Stomach smooth muscle (tissue), 2 donors: Measurements from ENCODE around the gene ADD2.

Experiments used
- H3K27ac ChIP-seq: one replicate; pipeline ENCODE4 v1.7.0; 2013; ENCODE audit warnings: mild to moderate bottlenecking, low read length, inconsistent platforms
- H3K27me3 ChIP-seq, 2 donors: one replicate each; pipeline ENCODE4 v1.7.0; 2013; ENCODE audit warnings: low read length in 2 of 2; ENCODE audit not compliant: insufficient read depth in 2 of 2, control insufficient read depth in 1 of 2
- H3K36me3 ChIP-seq, 2 donors: one replicate each; pipeline ENCODE4 v1.7.0; 2013; ENCODE audit warnings: low read length in 2 of 2; ENCODE audit not compliant: control insufficient read depth in 2 of 2, insufficient read depth in 2 of 2
- H3K4me1 ChIP-seq: one replicate; pipeline ENCODE4 v1.7.0; 2013; ENCODE audit warnings: low read length; ENCODE audit not compliant: control insufficient read depth, insufficient read depth
- H3K4me3 ChIP-seq, 2 donors: one replicate each; pipeline ENCODE4 v1.7.0; 2013; ENCODE audit warnings: low read length in 2 of 2
- H3K9ac ChIP-seq, 2 donors: one replicate each; pipeline ENCODE4 v1.7.0; 2013; ENCODE audit warnings: low read length in 2 of 2, mild to moderate bottlenecking in 1 of 2
- H3K9me3 ChIP-seq, 2 donors: one replicate each; pipeline ENCODE4 v1.7.0; 2013; ENCODE audit warnings: low read length in 2 of 2; ENCODE audit not compliant: control insufficient read depth in 2 of 2
- donor health status: healthy.
- donor health status: Pancreatic carcinoma.

Gene ADD2

DNA sequence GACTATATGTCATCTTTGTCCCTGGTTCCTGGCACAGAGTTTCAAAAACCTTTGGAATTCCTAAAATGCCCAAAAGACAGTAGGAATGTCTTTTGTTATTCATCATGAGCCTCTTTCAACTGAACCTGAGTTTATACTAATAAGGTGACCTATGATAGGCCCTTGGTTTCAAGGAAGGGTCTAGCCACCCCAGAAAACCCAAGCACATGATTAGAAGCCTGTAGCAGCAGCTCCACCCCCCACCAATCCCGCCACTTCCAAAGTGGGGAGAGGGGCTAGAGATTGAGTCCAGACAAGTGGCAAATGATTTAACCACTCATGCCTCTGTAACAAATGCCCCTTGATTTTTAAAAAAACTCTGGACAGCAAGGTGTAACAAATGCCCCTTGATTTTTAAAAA lies 56.8 kb downstream of the ADD2 start:
- Histone ChIP-seq H3K27ac (no peak overlapping the region), H3K9ac (no peak overlapping the region), H3K27me3 (no peaks in the 10 kb centered on the region), H3K4me3 (no peak overlapping the region), H3K36me3 (no peaks in the 10 kb centered on the region), H3K9me3 (no peaks in the 10 kb centered on the region), H3K4me1 (no peaks in the 10 kb centered on the region)

DNA sequence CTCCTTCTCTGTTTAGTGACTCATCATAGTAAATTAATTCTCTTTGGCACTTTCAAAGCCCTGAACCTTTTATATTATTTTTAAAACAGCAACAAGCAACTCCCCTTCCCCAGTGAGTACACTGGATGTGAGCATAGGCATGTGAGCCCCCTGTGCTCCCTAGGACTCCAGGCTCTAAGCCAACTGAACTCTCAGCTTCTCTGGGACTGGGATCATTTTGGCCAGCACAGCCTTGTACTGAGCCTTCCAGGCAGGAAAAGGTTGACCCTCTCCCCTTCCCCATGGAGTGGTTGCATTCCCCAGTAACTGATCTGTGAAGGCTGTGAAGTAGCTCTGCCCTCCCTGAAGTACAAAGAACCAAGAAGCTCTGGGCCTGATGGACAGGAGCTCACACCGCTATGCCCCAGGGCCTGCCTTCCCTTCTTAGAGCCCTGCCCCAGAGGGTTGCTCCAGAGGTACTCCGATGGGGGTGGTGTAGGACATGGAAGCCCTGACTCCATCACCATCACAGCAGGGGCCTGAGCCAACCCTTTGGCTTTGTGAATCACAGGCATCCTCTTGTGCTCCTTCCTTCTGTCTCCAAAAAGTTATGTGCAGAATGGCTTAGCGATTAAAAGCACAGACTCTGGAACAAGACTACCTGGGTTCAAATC lies 57.8 kb downstream of the ADD2 start:
- no peak overlapping the region for H3K27ac ChIP-seq
- H3K36me3 ChIP-seq = no peaks in the 10 kb centered on the region
- no peaks in the 10 kb centered on the region for H3K9me3 ChIP-seq
- no peak overlapping the region for H3K9ac ChIP-seq
- H3K4me3 ChIP-seq = no peak overlapping the region
- H3K4me1 ChIP-seq = no peaks in the 10 kb centered on the region
- no peaks in the 10 kb centered on the region for H3K27me3 ChIP-seq

DNA sequence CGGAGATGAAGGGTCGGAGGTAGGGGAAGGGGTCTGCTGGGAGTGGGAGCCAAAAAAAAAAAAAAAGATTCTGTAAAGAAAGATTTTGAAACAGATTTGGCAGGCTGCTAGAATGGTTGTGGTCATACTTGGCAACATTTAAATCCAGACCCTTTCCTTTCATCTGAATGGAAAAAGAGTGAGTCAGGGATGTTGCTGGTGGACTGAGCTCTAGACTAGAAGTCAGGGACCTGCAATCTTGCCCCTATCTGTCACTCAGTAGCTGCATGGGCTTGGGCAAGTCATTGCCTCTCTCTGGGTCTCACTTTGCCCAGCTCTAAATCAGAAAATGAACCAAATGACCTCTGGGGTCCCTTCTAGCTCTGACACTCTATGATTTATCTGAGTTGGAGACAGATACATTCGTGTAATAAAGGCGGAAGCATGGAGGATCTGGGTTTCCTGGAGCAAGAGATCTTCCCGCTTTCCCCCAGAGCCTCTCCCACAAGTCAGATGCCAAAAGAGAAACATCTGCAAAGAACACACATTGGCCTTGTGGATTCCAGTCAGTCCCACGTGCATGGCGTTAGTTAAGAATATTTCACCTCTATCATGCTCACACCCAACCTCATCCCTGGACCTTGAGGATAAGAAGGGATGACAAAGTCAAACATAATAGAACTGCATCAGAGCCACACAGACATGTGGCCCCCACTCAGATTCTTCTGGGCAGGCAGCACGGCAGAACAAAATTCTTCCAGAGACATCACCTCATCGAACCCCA lies 58.5 kb downstream of the ADD2 start:
- Histone ChIP-seq H3K4me3 (no peak overlapping the region), H3K36me3 (no peaks in the 10 kb centered on the region), H3K4me1 (no peaks in the 10 kb centered on the region), H3K9me3 (no peaks in the 10 kb centered on the region), H3K27ac (no peak overlapping the region), H3K27me3 (no peaks in the 10 kb centered on the region), H3K9ac (no peak overlapping the region)

DNA sequence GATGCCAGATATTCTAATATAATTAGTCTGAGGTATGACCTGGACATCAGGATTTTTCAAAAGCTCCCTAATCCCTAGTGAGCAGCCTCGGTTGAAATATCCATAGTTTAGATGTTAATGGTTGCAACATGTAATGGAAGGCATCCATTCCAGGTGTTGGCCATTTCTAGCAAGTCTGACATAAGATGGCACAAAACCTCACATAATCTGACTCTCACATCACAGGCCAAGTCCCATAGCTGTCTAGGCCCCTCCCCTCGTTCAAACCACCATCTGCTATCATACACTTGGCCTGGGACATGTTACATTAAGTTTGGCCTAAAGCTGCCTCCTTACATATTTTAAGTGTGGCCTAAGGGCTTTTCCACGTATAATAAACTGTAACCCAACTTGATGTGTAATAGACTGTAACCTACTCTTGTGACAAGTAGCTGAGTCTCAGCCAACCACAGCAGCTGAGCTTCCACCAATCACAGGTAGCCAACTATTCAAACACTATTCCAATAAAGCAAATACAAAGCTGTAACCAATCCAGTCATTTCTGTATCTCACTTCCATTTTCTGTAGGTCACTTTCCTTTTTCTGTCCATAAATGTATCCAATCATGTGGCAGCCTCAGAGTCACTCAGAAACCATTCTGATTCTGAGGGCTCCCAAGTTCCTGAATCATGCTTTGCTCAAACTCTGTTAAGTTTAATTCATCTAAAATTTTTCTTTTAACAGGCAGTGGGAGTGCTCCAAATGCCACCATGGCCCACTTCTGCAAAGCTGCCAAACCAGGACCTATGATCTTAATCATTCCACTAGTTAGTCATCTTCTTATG lies 59.4 kb downstream of the ADD2 start:
- Histone ChIP-seq H3K9ac (no peak overlapping the region), H3K36me3 (no peaks in the 10 kb centered on the region), H3K4me3 (no peak overlapping the region), H3K4me1 (no peaks in the 10 kb centered on the region), H3K27me3 (no peaks in the 10 kb centered on the region), H3K9me3 (no peaks in the 10 kb centered on the region), H3K27ac (no peak overlapping the region)

DNA sequence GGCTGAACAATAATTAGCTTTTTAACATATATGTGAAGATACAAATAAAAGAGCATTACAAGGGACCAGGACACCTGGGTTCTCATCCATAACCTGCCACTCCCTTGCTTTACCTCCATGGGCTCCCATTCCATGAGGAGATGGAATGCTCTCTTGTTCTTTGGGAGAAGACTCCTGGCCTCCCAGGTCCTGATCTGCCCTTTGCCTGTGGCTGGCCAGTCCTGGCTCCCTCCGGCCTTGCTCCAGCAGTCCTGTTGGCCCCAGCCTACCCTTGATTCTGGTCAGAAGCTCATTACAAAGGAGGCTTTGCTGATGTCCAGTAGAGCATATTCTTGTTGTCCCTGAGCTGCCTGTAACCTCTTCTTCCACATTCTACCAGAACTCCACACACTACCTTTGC lies 60.3 kb downstream of the ADD2 start:
- Histone ChIP-seq H3K36me3 (no peaks in the 10 kb centered on the region), H3K9me3 (no peaks in the 10 kb centered on the region), H3K27ac (no peak overlapping the region), H3K27me3 (no peaks in the 10 kb centered on the region), H3K4me1 (no peaks in the 10 kb centered on the region), H3K9ac (no peak overlapping the region), H3K4me3 (no peak overlapping the region)

DNA sequence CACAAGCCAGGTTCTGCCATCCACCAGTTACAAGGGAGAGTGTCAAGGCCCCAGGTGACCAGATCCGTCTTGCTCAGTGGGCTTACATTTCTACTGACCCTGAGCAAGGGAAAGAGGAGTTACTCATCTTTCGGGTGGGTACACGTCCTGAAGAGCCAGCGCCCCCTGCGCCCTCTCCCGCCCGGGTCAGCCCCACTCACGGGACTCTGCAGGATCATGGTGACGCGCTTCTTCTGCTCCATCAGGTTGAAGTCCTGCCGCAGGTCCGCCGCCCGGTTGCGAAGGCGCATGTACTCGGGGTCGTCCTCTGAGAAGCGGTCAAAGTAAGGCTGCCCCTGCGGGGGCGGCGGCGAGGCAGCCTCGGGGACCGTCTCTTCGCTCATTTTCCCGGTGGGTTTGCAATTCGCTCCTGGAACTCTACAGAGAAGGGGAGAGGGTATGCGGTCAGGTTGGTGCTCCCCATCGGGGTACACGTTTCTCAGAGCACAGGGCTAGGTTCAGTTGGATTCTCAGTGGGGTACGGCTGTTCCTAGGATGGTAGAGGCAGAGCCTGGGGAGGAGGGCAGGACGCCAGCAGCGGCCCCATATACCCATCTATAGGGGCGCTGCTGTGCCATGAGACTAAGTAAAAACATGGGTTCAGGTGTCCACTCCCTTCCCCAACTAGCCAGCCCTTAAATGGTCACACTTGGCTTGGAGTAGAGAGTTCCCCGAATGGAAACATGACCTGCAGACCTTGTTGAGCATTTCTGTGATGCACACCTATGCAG lies 61.8 kb downstream of the ADD2 start:
- Histone ChIP-seq H3K36me3 (no peaks in the 10 kb centered on the region), H3K4me1 (no peaks in the 10 kb centered on the region)

DNA sequence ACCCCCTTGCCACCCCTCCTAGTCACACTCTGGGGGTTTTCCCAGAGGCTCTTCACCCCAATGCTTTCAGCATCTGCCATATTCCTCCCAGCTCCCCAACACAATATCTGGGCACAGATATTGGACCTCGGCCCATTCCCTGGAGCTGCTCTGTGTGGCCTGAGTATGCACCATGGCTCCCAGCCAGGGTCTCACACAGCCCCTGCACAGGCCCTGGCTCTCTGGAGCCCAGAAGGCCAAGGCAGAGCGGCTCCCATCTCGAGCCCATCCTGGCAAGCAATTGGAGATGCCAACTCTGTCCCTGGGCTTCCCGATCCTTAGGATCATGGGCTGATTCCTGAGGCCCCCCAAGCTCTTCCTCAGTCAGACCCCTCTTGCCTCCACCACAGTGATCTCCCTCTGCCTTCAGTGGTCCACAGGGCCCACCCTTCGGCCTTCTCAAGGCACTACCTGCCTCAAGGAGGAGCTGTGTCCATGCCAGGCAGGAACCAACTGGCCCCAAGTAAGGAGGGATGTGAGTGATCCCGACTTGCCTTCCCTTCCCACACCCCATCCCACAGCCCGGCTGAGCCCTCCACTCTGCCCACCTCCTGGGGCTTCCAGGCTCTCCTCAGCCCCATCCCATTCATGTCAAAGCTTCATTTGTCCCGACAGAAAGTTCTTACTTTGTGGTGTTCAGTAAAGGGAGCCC lies 62.7 kb downstream of the ADD2 start:
- Histone ChIP-seq H3K27me3 (no peaks in the 10 kb centered on the region), H3K9me3 (no peaks in the 10 kb centered on the region), H3K4me1 (no peaks in the 10 kb centered on the region), H3K4me3 (no peak overlapping the region), H3K9ac (no peak overlapping the region), H3K27ac (no peak overlapping the region), H3K36me3 (no peaks in the 10 kb centered on the region)

More for the DNA sequence above, 61.8 kb downstream of the ADD2 start:
- Histone ChIP-seq H3K4me3 (no peak overlapping the region), H3K9ac (no peak overlapping the region), H3K27ac (no peak overlapping the region), H3K9me3 (no peaks in the 10 kb centered on the region), H3K27me3 (no peaks in the 10 kb centered on the region)

DNA sequence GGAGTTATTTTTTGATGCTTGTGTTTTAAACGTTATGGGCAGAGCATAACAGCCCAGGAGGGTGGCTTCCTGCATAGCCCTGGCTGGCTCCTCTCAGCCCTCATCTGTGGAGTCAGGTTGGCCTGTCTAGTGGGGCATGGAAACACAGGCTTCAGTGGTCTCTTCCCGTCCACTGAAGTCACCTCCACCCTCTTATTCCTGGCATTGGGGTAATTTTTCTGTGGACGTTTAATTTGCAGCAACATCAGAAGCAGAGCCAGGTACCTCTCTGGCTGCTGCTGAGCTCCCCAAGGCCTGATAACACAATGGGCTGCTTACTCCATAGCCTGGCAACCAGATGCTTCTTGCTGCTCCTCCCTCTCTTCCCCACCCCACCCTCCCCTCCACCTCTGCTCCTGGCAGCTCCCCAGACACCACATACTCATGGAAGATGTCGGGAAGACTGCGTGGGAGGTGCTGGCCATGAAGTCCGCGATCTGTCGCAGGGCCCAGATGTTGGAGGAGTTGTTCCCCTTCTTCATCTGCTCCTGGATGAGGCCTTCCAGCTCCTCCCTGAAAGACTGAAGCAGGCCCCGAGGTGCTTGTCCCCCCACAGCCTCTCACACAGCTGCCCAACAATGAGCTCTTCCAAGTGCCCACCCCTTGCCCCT lies 64.0 kb downstream of the ADD2 start:
- Histone ChIP-seq H3K27ac (no peak overlapping the region), H3K9me3 (no peaks in the 10 kb centered on the region), H3K27me3 (no peaks in the 10 kb centered on the region), H3K36me3 (no peaks in the 10 kb centered on the region), H3K4me1 (no peaks in the 10 kb centered on the region), H3K9ac (no peak overlapping the region), H3K4me3 (no peak overlapping the region)

DNA sequence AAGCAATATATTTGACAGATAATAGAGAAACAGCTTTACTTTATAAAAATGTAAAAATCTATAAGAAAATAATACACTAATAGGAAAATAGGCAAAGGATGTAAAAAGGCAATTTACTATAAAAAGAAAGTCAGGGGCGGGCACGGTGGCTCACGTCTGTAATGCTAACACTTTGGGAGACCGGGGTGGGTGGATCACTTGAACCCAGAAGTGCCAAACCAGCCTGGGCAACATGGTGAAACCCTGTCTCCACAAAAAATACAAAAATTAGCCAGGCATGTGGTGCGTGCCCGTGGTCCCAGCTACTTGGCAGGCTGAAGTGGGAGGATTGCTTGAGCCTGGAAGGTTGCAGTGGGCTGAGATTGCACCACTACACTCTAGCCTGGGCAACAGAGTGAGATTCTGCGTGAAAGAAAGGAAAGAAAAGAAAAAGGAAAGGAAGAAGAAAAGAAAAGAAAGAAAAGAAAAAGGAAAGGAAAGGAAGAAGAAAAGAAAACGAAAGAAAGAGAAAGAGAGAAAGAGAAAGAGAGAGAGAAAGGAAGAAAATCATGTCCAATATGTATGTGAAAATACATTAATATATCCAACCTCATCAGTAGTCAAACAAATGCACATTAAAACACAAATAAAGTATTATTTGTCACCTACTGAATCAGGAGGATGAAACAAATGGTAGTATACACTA lies 65.1 kb downstream of the ADD2 start:
- Histone ChIP-seq H3K27ac (no peak overlapping the region), H3K36me3 (no peaks in the 10 kb centered on the region), H3K4me3 (no peak overlapping the region), H3K4me1 (no peaks in the 10 kb centered on the region), H3K27me3 (peaks cover 2% of the 10 kb centered on the region in 2 donors), H3K9me3 (no peaks in the 10 kb centered on the region), H3K9ac (no peak overlapping the region)
